Gastrocnemius medialis (tissue), 4 donors: ENCODE data around the gene E2F8.

Source experiments
- POLR2A ChIP-seq, 2 donors: fragments of 450-650 bp; IDR thresholded peaks; one replicate each; pipeline ENCODE4 v1.6.1; 2017; ENCODE audit warnings: antibody characterized with exemption in 2 of 2, mild to moderate bottlenecking in 2 of 2, moderate library complexity in 2 of 2
- TF ChIP-seq, protein P1 (sequence below), 5 experiments: fragments of 450-650 bp in 3 of 5; fragments of 200-600 bp in 2 of 5; sonication (generic) in 2 of 5; IDR thresholded peaks in 4 of 5; conservative IDR thresholded peaks in 1 of 5; 1 replicate in 4 of 5; 2 replicates in 1 of 5; pipeline ENCODE4 v1.5.1; 2016 to 2019; ENCODE audit warnings: antibody characterized with exemption in 5 of 5, mild to moderate bottlenecking in 3 of 5, moderate library complexity in 3 of 5

- TF ChIP-seq POLR2A (IDR thresholded peaks at IDR 0.05) = no peak
- TF ChIP-seq, protein P1, sequence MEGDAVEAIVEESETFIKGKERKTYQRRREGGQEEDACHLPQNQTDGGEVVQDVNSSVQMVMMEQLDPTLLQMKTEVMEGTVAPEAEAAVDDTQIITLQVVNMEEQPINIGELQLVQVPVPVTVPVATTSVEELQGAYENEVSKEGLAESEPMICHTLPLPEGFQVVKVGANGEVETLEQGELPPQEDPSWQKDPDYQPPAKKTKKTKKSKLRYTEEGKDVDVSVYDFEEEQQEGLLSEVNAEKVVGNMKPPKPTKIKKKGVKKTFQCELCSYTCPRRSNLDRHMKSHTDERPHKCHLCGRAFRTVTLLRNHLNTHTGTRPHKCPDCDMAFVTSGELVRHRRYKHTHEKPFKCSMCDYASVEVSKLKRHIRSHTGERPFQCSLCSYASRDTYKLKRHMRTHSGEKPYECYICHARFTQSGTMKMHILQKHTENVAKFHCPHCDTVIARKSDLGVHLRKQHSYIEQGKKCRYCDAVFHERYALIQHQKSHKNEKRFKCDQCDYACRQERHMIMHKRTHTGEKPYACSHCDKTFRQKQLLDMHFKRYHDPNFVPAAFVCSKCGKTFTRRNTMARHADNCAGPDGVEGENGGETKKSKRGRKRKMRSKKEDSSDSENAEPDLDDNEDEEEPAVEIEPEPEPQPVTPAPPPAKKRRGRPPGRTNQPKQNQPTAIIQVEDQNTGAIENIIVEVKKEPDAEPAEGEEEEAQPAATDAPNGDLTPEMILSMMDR (IDR thresholded peaks at IDR 0.05 in 4 of 5, conservative IDR thresholded peaks at IDR 0.05 in 1 of 5) = no peak
These were observed 6.4 kb downstream of the E2F8 start for GRCh38 chr11:19234231-19234817.
